Suprapubic skin (tissue), 4 donors: Measurements from ENCODE around the gene DSCAM.

ENCODE experiments used
- CTCF ChIP-seq, 2 donors: fragments of 200-600 bp in 1 of 2; fragments of 450-650 bp in 1 of 2; sonication (generic) in 1 of 2; IDR thresholded peaks; one replicate each; pipeline ENCODE4 v1.5.1; 2016 to 2019; ENCODE audit warnings: antibody characterized with exemption in 2 of 2, mild to moderate bottlenecking in 1 of 2, moderate library complexity in 1 of 2
- POLR2A ChIP-seq, 2 donors: fragments of 450-650 bp; IDR thresholded peaks; one replicate each; pipeline ENCODE4 v1.6.1; 2017; ENCODE audit warnings: antibody characterized with exemption in 2 of 2, mild to moderate bottlenecking in 2 of 2, moderate library complexity in 2 of 2
- POLR2AphosphoS5 ChIP-seq, 3 donors: sonication (generic); formaldehyde crosslinking; IDR thresholded peaks; one replicate each; pipeline ENCODE4 v1.6.1; 2017; ENCODE audit warnings: antibody characterized with exemption in 3 of 3

GRCh38 chr21:40662889-40663288, 184.1 kb downstream of the DSCAM start:
- no peak for TF ChIP-seq POLR2AphosphoS5 (IDR thresholded peaks at IDR 0.05)
- TF ChIP-seq CTCF (IDR thresholded peaks at IDR 0.05), result no peak
- TF ChIP-seq POLR2A (IDR thresholded peaks at IDR 0.05), result no peak
